Mesodermal cell (in vitro differentiated cells): Measurements from ENCODE around the gene CTAG1B.
"Not testable (repeated sequence)": the region's sequence is repeated elsewhere in the genome, so short reads cannot be mapped to it uniquely, and the experiment has no call there.

Source experiments
- H3K27ac ChIP-seq: 2 replicates; pipeline ENCODE4 v1.7.0; 2013; ENCODE audit warnings: mild to moderate bottlenecking, low read depth, low read length, moderate library complexity; ENCODE audit not compliant: severe bottlenecking
- H3K36me3 ChIP-seq: 2 replicates; pipeline ENCODE4 v1.7.1; 2013; ENCODE audit warnings: mild to moderate bottlenecking, low read length, moderate library complexity; ENCODE audit not compliant: control insufficient read depth, insufficient read depth
- H3K4me1 ChIP-seq: one replicate; pipeline ENCODE4 v1.7.1; 2013; ENCODE audit warnings: mild to moderate bottlenecking, low read length; ENCODE audit not compliant: insufficient read depth, control insufficient read depth, poor library complexity, severe bottlenecking
- H3K4me3 ChIP-seq: 2 replicates; pipeline ENCODE4 v1.7.0; 2013; ENCODE audit warnings: low read length, control low read depth, mild to moderate bottlenecking; ENCODE audit not compliant: insufficient read depth, poor library complexity, severe bottlenecking; ENCODE audit errors: extremely low read depth
- H3K9me3 ChIP-seq: 2 replicates; pipeline ENCODE4 v1.7.1; 2013; ENCODE audit warnings: mild to moderate bottlenecking, low read length, moderate library complexity; ENCODE audit not compliant: control insufficient read depth
- WGBS, 2 experiments: methylation state at CpG; one replicate each; pipeline ENCODE4 v1.1.5; 2013; ENCODE audit warnings: missing lambda C conversion rate in 2 of 2; ENCODE audit not compliant: insufficient coverage in 2 of 2; 5-methylcytosine and 5-hydroxymethylcytosine counted together

CTAG1B gene

GRCh38 chrX:154602226-154602625 lies 16.9 kb downstream of the CTAG1B start:
- 67% methylated on average over 3 of the region's 13 CpGs; no CpG with 5 or more reads in 1 of the 2 experiments for WGBS, 2 experiments
- Histone ChIP-seq H3K4me3 (no peak overlapping the region), H3K36me3 (no peaks in the 10 kb centered on the region), H3K4me1 (peaks cover 2% of the 10 kb centered on the region), H3K27ac (no peak overlapping the region), H3K9me3 (no peaks in the 10 kb centered on the region)

- 95 to 96% methylated on average over 5 to 11 of the region's 15 CpGs for WGBS, 2 experiments
- H3K27ac ChIP-seq = no peak overlapping the region
These were observed 18.2 kb downstream of the CTAG1B start for GRCh38 chrX:154600759-154601374.

GRCh38 chrX:154599531-154599930 lies 19.6 kb downstream of the CTAG1B start:
- H3K27ac ChIP-seq = no peak overlapping the region
- no peak overlapping the region for H3K4me3 ChIP-seq
- H3K9me3 ChIP-seq = no peaks in the 10 kb centered on the region
- H3K36me3 ChIP-seq = no peaks in the 10 kb centered on the region
- peaks cover 2% of the 10 kb centered on the region for H3K4me1 ChIP-seq
- WGBS, 2 experiments = 100% methylated on average over 3 to 12 of the region's 14 CpGs

More at GRCh38 chrX:154600759-154601374, 18.2 kb downstream of the CTAG1B start:
- Histone ChIP-seq H3K9me3 (no peaks in the 10 kb centered on the region), H3K36me3 (no peaks in the 10 kb centered on the region), H3K4me3 (no peak overlapping the region), H3K4me1 (peaks cover 2% of the 10 kb centered on the region)

- peaks cover 2% of the 10 kb centered on the region for H3K4me1 ChIP-seq
- H3K27ac ChIP-seq = no peak overlapping the region
- no peaks in the 10 kb centered on the region for H3K36me3 ChIP-seq
- H3K4me3 ChIP-seq = no peak overlapping the region
- H3K9me3 ChIP-seq = no peaks in the 10 kb centered on the region
- 100% methylated on average over 1 of the region's 8 CpGs; no CpG with 5 or more reads in 1 of the 2 experiments for WGBS, 2 experiments
These were observed 20.4 kb downstream of the CTAG1B start for GRCh38 chrX:154598656-154599055.

GRCh38 chrX:154597221-154597620 lies 21.9 kb downstream of the CTAG1B start:
- 85 to 96% methylated on average over 4 to 6 of the region's 12 CpGs for WGBS, 2 experiments
- H3K36me3 ChIP-seq = no peaks in the 10 kb centered on the region
- H3K27ac ChIP-seq = no peak overlapping the region
- H3K4me1 ChIP-seq = peaks cover 2% of the 10 kb centered on the region
- no peaks in the 10 kb centered on the region for H3K9me3 ChIP-seq
- no peak overlapping the region for H3K4me3 ChIP-seq

GRCh38 chrX:154596290-154596929 lies 22.7 kb downstream of the CTAG1B start:
- H3K4me1 ChIP-seq = peaks cover 2% of the 10 kb centered on the region
- no CpG with 5 or more reads among the region's 3 CpGs for WGBS, 2 experiments
- H3K4me3 ChIP-seq = no peak overlapping the region
- no peaks in the 10 kb centered on the region for H3K9me3 ChIP-seq
- no peaks in the 10 kb centered on the region for H3K36me3 ChIP-seq
- no peak overlapping the region for H3K27ac ChIP-seq

- peaks cover 2% of the 10 kb centered on the region for H3K4me1 ChIP-seq
- no peaks in the 10 kb centered on the region for H3K9me3 ChIP-seq
- no peak overlapping the region for H3K27ac ChIP-seq
- WGBS, 2 experiments = no CpG with 5 or more reads among the region's 2 CpGs
- no peaks in the 10 kb centered on the region for H3K36me3 ChIP-seq
- H3K4me3 ChIP-seq = no peak overlapping the region
These were observed 23.4 kb downstream of the CTAG1B start for GRCh38 chrX:154595559-154596249.

- WGBS, 2 experiments = 92% methylated on average over 2 of the region's 4 CpGs; no CpG with 5 or more reads in 1 of the 2 experiments
- H3K36me3 ChIP-seq = no peaks in the 10 kb centered on the region
- no peak overlapping the region for H3K27ac ChIP-seq
- no peaks in the 10 kb centered on the region for H3K4me1 ChIP-seq
- no peak overlapping the region for H3K4me3 ChIP-seq
- H3K9me3 ChIP-seq = no peaks in the 10 kb centered on the region
These were observed 24.6 kb downstream of the CTAG1B start for GRCh38 chrX:154594491-154594890.

GRCh38 chrX:154593201-154593600 lies 25.9 kb downstream of the CTAG1B start:
- Histone ChIP-seq H3K27ac (no peak overlapping the region), H3K9me3 (no peaks in the 10 kb centered on the region), H3K36me3 (no peaks in the 10 kb centered on the region), H3K4me1 (no peaks in the 10 kb centered on the region), H3K4me3 (no peak overlapping the region)
- 93 to 100% methylated on average over 3 of the region's 5 CpGs for WGBS, 2 experiments

GRCh38 chrX:154592505-154592904 lies 26.6 kb downstream of the CTAG1B start:
- H3K27ac ChIP-seq = no peak overlapping the region
- 80 to 100% methylated on average over 1 to 2 of the region's 5 CpGs for WGBS, 2 experiments
- H3K4me3 ChIP-seq = no peak overlapping the region
- H3K4me1 ChIP-seq = no peaks in the 10 kb centered on the region
- H3K36me3 ChIP-seq = no peaks in the 10 kb centered on the region
- no peaks in the 10 kb centered on the region for H3K9me3 ChIP-seq

GRCh38 chrX:154590415-154590814 lies 28.7 kb downstream of the CTAG1B start:
- no CpG with 5 or more reads among the region's 13 CpGs for WGBS, 2 experiments
- not testable (repeated sequence) for H3K36me3 ChIP-seq, H3K9me3 ChIP-seq

More at GRCh38 chrX:154590415-154590814, 28.7 kb downstream of the CTAG1B start:
- H3K4me3 ChIP-seq, H3K27ac ChIP-seq, H3K4me1 ChIP-seq: not testable (repeated sequence)
